ENCODE data around the gene ADCK1. TPM values are rescaled to one million over a fixed set of nuclear protein-coding genes. Genes with fewer than 3 reads are reported as not detected.

The ADCK1 gene
- total and polyA plus RNA-seq, 2 of the 13 experiments (the other 11 are each of a cell fraction or from before 2014, with no cell fraction given), result 3.9 to 6.3 TPM

GRCh38 chr14:77882098-77882497 lies 82.2 kb downstream of the ADCK1 start:
- no TSS peak for BruUV-seq (replicated peaks)
- Histone ChIP-seq H3K27me3 (ENCODE audit: control insufficient read depth in 1 of 2, insufficient read depth in 2 of 2, low read length in 2 of 2) (no peaks in the 10 kb centered on the region), H3K4me3 (replicated peaks in 1 of 3; ENCODE audit: insufficient read depth in 1 of 3, low read depth in 2 of 3, low read length in 3 of 3) (no peak overlapping the region), H3K36me3 (replicated peaks in 1 of 2; ENCODE audit: control insufficient read depth in 1 of 2, insufficient read depth in 2 of 2, low read length in 2 of 2) (no peaks in the 10 kb centered on the region), H4K20me1 (ENCODE audit: insufficient read depth, low read length) (no peaks in the 10 kb centered on the region), H3K4me1 (ENCODE audit: insufficient read depth, low read length) (peaks cover 6% of the 10 kb centered on the region; the same call in 1 of the 2 replicates), H3K4me2 (ENCODE audit: low read depth, low read length) (no peak overlapping the region), H3K9me3 (ENCODE audit: low read length) (no peaks in the 10 kb centered on the region), H2AFZ (ENCODE audit: low read length) (no peak overlapping the region), H3K79me2 (ENCODE audit: insufficient read depth, low read length) (no peaks in the 10 kb centered on the region), H3K27ac (ENCODE audit: extremely low read length, insufficient read depth, low read length) (no peak overlapping the region), H3K9ac (ENCODE audit: insufficient read depth, low read depth, low read length) (no peak overlapping the region)
- no peak for TF ChIP-seq SMARCE1 (IDR thresholded peaks at IDR 0.05; ENCODE audit: borderline replicate concordance)
- peak; percentile 62 for TF ChIP-seq LCORL (IDR thresholded peaks at IDR 0.05)
- no peak for TF ChIP-seq LCORL (CRISPR knock-in tag; IDR thresholded peaks at IDR 0.05)
- 100% methylated on average over 4 of the region's 5 CpGs for WGBS (ENCODE audit: low lambda C conversion rate)
- ATAC-seq (no peak), FAIRE-seq (no peak), DNase-seq (ENCODE audit: low spot score) (no peak)
- CTCF ChIA-PET (ENCODE audit: low intra/inter-chr PET ratio, low total read pairs), result no interaction called here
- in situ Hi-C loops (cut with HindIII; ENCODE audit: extremely low pct_ligation_motif_present, low pct_unique_long_range_greater_than_20kb) (no loop called here), intact Hi-C loops (cut with micrococcal nuclease; ENCODE audit: unreplicated experiment) (no loop called here)
- POLR2A ChIA-PET, result no interaction called here

DNA sequence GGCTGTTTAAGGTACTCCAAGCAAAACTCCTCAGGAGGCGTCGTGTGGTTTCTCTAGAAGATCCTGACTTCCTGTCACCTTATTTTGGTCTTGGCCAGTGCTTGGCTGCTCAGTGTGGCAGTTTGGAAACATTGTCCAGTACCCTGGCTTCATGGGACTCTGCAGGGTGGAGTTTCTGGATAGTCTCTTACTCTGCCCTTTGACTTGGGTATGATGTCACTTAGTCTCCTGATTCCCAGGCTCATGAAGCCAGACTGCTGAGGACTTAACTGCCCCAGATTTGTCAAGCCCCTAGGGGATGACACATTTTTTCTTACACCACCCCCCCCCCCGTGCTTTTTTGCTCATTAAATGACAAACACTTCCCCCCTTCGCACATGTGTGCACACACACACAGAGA lies 82.7 kb downstream of the ADCK1 start:
- intact Hi-C loops (cut with micrococcal nuclease; ENCODE audit: unreplicated experiment), result no loop called here
- FAIRE-seq (no peak), ATAC-seq (no peak), DNase-seq (ENCODE audit: low spot score) (no peak)
- 71% methylated on average over 4 of the region's 4 CpGs for WGBS (ENCODE audit: low lambda C conversion rate)
- in situ Hi-C loops (cut with HindIII; ENCODE audit: extremely low pct_ligation_motif_present, low pct_unique_long_range_greater_than_20kb), result no loop called here
- Histone ChIP-seq H3K4me3 (replicated peaks in 1 of 3; ENCODE audit: insufficient read depth in 1 of 3, low read depth in 2 of 3, low read length in 3 of 3) (no peak overlapping the region), H3K4me2 (ENCODE audit: low read depth, low read length) (no peak overlapping the region), H3K79me2 (ENCODE audit: insufficient read depth, low read length) (no peaks in the 10 kb centered on the region), H3K36me3 (replicated peaks in 1 of 2; ENCODE audit: control insufficient read depth in 1 of 2, insufficient read depth in 2 of 2, low read length in 2 of 2) (no peaks in the 10 kb centered on the region), H3K9ac (ENCODE audit: insufficient read depth, low read depth, low read length) (no peak overlapping the region), H3K9me3 (ENCODE audit: low read length) (no peaks in the 10 kb centered on the region), H3K27ac (ENCODE audit: extremely low read length, insufficient read depth, low read length) (no peak overlapping the region), H2AFZ (ENCODE audit: low read length) (no peak overlapping the region), H3K27me3 (ENCODE audit: control insufficient read depth in 1 of 2, insufficient read depth in 2 of 2, low read length in 2 of 2) (no peaks in the 10 kb centered on the region), H4K20me1 (ENCODE audit: insufficient read depth, low read length) (no peaks in the 10 kb centered on the region), H3K4me1 (ENCODE audit: insufficient read depth, low read length) (peaks cover 6% of the 10 kb centered on the region; the same call in 1 of the 2 replicates)
- no TSS peak for BruUV-seq (replicated peaks)
- POLR2A ChIA-PET, result no interaction called here
- CTCF ChIA-PET (ENCODE audit: low intra/inter-chr PET ratio, low total read pairs), result no interaction called here
- TF ChIP-seq ZNF224 (CRISPR knock-in tag; IDR thresholded peaks at IDR 0.05), result no peak
- TF ChIP-seq, protein P1, sequence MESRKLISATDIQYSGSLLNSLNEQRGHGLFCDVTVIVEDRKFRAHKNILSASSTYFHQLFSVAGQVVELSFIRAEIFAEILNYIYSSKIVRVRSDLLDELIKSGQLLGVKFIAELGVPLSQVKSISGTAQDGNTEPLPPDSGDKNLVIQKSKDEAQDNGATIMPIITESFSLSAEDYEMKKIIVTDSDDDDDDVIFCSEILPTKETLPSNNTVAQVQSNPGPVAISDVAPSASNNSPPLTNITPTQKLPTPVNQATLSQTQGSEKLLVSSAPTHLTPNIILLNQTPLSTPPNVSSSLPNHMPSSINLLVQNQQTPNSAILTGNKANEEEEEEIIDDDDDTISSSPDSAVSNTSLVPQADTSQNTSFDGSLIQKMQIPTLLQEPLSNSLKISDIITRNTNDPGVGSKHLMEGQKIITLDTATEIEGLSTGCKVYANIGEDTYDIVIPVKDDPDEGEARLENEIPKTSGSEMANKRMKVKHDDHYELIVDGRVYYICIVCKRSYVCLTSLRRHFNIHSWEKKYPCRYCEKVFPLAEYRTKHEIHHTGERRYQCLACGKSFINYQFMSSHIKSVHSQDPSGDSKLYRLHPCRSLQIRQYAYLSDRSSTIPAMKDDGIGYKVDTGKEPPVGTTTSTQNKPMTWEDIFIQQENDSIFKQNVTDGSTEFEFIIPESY (CRISPR knock-in tag; IDR thresholded peaks at IDR 0.05), result no peak
- TF ChIP-seq MXD4 (CRISPR knock-in tag; IDR thresholded peaks at IDR 0.05), result no peak
- TF ChIP-seq SIX4 (CRISPR knock-in tag; IDR thresholded peaks at IDR 0.05), result no peak
- no peak for TF ChIP-seq ZNF784 (CRISPR knock-in tag; IDR thresholded peaks at IDR 0.05; ENCODE audit: borderline replicate concordance)
- TF ChIP-seq MNT (IDR thresholded peaks at IDR 0.05), result no peak

All from HepG2 (cell line).